ENCODE results near the gene CDC20B.

CDC20B gene

DNA sequence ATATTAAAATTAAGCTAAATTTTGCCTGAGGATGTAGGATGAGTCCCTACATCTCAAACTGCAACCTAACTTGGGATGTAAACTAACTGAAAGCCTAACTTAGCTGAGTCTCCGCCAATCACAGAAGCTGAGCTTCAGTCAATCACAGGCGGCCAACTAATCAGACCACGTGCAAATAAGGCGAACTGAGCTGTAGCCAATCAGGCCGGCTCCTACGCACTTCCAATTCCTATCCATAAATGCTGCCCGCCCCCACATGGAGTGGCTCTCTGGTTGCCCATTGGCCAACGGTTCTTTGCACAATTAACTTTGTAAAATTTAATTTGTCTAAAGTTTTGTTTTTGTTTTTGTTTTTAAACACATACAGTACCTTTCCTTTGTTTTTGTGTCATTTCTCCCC lies 26.9 kb downstream of the CDC20B start:
- no peak for DNase-seq (ENCODE audit: low spot score)
- no peak overlapping the region for H3K4me3 ChIP-seq
- TF ChIP-seq, protein P1, sequence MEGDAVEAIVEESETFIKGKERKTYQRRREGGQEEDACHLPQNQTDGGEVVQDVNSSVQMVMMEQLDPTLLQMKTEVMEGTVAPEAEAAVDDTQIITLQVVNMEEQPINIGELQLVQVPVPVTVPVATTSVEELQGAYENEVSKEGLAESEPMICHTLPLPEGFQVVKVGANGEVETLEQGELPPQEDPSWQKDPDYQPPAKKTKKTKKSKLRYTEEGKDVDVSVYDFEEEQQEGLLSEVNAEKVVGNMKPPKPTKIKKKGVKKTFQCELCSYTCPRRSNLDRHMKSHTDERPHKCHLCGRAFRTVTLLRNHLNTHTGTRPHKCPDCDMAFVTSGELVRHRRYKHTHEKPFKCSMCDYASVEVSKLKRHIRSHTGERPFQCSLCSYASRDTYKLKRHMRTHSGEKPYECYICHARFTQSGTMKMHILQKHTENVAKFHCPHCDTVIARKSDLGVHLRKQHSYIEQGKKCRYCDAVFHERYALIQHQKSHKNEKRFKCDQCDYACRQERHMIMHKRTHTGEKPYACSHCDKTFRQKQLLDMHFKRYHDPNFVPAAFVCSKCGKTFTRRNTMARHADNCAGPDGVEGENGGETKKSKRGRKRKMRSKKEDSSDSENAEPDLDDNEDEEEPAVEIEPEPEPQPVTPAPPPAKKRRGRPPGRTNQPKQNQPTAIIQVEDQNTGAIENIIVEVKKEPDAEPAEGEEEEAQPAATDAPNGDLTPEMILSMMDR (IDR thresholded peaks at IDR 0.05): no peak
- H3K27ac ChIP-seq: no peak overlapping the region

DNA sequence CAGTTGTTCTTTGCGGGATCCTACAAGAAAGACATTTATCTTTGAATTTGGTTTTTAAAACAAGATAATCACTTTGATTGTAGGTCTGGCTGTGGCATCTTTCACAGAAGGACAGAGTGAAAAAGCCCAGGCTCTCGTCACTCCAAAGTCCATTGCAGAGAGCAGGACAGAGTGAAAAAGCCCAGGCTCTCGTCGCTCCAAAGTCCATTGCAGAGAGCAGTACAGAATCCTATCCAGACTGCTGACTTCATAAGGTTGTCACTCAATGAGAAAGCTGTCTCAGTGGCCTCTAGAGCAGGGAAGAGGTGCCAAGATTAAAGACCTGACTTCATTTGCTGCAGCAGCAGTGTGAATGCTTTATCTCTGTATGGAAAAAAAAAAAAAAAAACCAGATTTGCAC lies 29.4 kb downstream of the CDC20B start:
- no peak for DNase-seq (ENCODE audit: low spot score)
- no peak overlapping the region for H3K4me3 ChIP-seq
- TF ChIP-seq, protein P1 (IDR thresholded peaks at IDR 0.05): no peak
- no peak overlapping the region for H3K27ac ChIP-seq

DNA sequence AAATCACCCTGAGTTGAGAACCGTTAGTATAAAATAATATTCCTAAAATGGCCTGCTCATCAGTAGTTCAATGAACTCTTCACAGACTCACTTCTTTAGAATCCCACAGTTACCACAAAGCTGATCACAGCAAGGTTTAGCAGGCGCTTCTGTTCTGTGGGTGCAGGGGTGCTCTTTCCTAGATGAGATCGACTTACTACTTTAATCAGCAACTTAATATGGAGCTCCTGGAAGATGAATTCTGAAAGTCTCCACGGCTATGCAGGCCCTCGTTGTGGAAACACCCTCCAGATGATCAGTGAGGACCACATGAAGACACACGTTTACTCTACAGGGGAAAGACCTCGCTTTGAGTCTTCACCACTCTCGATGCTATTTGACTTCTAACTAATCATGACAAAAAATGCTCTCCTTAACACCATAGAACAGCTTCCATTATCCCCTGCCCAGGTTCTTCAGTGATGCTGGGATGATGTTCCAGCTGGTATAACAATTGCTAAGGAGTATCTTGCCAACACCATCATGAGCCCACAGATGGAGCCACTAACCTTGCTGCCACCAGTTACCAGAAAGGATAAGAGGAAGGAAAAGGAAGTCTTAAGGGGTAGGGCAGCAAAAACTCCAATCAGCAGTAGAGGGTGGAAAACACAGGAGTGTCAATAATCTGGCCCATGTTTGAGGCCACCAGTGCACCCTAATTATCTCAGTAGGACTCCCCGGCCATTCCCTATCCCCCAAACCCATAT lies 30.9 kb downstream of the CDC20B start:
- DNase-seq (ENCODE audit: low spot score): no peak
- Histone ChIP-seq H3K4me3 (no peak overlapping the region), H3K27ac (no peak overlapping the region)
- TF ChIP-seq, protein P1 (IDR thresholded peaks at IDR 0.05): no peak

- H3K4me3 ChIP-seq: no peak overlapping the region
- no peak overlapping the region for H3K27ac ChIP-seq
- TF ChIP-seq, protein P1 (IDR thresholded peaks at IDR 0.05): no peak
- no peak for DNase-seq (ENCODE audit: low spot score)
Measured at GRCh38 chr5:55140908-55141665, 31.9 kb downstream of the CDC20B start.

- Histone ChIP-seq H3K4me3 (no peak overlapping the region), H3K27ac (no peak overlapping the region)
- TF ChIP-seq, protein P1 (IDR thresholded peaks at IDR 0.05): no peak
- no peak for DNase-seq (ENCODE audit: low spot score)
Measured at GRCh38 chr5:55136521-55136920, 36.5 kb downstream of the CDC20B start.

DNA sequence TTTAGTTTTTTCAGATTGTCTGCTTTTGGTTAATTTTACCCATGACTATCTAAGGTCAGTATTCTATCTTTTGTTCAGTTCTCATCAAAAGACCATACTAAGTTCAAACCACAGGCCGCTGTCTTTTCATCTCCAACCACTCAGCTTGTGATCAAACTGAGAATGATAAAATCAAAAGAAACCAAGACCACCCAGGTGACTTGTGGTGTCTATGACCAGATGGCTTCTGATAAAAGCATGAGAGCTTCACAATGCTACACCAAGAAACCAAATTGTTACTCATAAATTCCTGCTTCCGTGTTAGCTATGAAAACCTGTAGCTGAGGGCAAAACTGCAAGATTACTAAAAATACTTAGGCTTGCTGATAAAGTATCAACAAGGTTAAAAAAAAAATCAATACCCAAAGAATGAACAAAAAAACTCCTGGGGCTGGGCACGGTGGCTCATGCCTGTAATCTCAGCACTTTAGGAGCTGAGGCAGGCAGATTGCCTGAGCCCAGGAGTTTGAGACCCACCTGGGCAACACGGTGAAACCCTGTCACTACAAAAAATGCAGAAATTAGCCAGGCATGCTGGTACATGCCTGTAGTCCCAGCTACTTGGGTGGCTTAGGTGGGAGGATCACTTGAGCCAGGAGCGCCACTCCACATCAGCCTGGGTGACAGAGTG lies 38.8 kb downstream of the CDC20B start:
- TF ChIP-seq, protein P1 (IDR thresholded peaks at IDR 0.05): no peak
- DNase-seq (ENCODE audit: low spot score): no peak
- Histone ChIP-seq H3K4me3 (no peak overlapping the region), H3K27ac (no peak overlapping the region)

Measured in coronary artery (tissue), 2 donors.